ENCODE measurements around the gene VPS18. TPM values are rescaled to one million over a fixed set of nuclear protein-coding genes. Genes with fewer than 3 reads are reported as not detected.

Gene VPS18
- total RNA-seq, 1 experiment from 2014 or later: 13.2 TPM

- peak; percentile 57 for DNase-seq (ENCODE audit: unreplicated experiment)
- Mint-ChIP-seq H3K4me3 (ENCODE audit: unreplicated experiment) (no peak overlapping the region), H3K9me3 (ENCODE audit: unreplicated experiment) (no peaks in the 10 kb centered on the region), H3K27me3 (ENCODE audit: insufficient read depth, unreplicated experiment) (no peaks in the 10 kb centered on the region), H3K4me1 (ENCODE audit: insufficient read depth, unreplicated experiment) (peaks cover 35% of the 10 kb centered on the region), H3K36me3 (ENCODE audit: insufficient read depth, unreplicated experiment) (no peaks in the 10 kb centered on the region), H3K27ac (ENCODE audit: low read depth, unreplicated experiment) (no peak overlapping the region)
- intact Hi-C loops (cut with micrococcal nuclease): no loop called here
- BruUV-seq (replicated peaks): no TSS peak
- TF ChIP-seq, protein P1, sequence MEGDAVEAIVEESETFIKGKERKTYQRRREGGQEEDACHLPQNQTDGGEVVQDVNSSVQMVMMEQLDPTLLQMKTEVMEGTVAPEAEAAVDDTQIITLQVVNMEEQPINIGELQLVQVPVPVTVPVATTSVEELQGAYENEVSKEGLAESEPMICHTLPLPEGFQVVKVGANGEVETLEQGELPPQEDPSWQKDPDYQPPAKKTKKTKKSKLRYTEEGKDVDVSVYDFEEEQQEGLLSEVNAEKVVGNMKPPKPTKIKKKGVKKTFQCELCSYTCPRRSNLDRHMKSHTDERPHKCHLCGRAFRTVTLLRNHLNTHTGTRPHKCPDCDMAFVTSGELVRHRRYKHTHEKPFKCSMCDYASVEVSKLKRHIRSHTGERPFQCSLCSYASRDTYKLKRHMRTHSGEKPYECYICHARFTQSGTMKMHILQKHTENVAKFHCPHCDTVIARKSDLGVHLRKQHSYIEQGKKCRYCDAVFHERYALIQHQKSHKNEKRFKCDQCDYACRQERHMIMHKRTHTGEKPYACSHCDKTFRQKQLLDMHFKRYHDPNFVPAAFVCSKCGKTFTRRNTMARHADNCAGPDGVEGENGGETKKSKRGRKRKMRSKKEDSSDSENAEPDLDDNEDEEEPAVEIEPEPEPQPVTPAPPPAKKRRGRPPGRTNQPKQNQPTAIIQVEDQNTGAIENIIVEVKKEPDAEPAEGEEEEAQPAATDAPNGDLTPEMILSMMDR (IDR thresholded peaks at IDR 0.05; ENCODE audit: unreplicated experiment): no peak
- POLR2A ChIA-PET: interaction anchor here (0.6 to 2.8 kb wide), 4 partner anchors 9 to 23 kb away, joined by 3 to 9 read pairs (median 6); partner anchors contain the start of gene VPS18
- CTCF ChIA-PET: interaction anchor here (0.6 to 1.8 kb wide), 5 partner anchors 24 to 316 kb away, joined by 3 to 7 read pairs (median 3); partner anchors contain the start of gene VPS18
These were observed 24.6 kb upstream of the VPS18 start for GRCh38 chr15:40869686-40870085.

- Mint-ChIP-seq H3K4me3 (ENCODE audit: unreplicated experiment) (no peak overlapping the region), H3K9me3 (ENCODE audit: unreplicated experiment) (no peaks in the 10 kb centered on the region), H3K36me3 (ENCODE audit: insufficient read depth, unreplicated experiment) (no peaks in the 10 kb centered on the region), H3K27me3 (ENCODE audit: insufficient read depth, unreplicated experiment) (no peaks in the 10 kb centered on the region), H3K4me1 (ENCODE audit: insufficient read depth, unreplicated experiment) (peaks cover 37% of the 10 kb centered on the region), H3K27ac (ENCODE audit: low read depth, unreplicated experiment) (peak overlapping the region; percentile 27)
- no TSS peak for BruUV-seq (replicated peaks)
- DNase-seq (ENCODE audit: unreplicated experiment): peak; percentile 63
- POLR2A ChIA-PET: interaction anchor here (0.7 to 2.8 kb wide), 3 partner anchors 19 to 26 kb away, joined by 3 to 8 read pairs (median 5); partner anchors contain the start of gene VPS18
- CTCF ChIA-PET: interaction anchor here (1.6 to 3.6 kb wide), 2 partner anchors 24 to 315 kb away, joined by 3 to 40 read pairs; partner anchors contain the start of gene VPS18
- TF ChIP-seq, protein P1 (IDR thresholded peaks at IDR 0.05; ENCODE audit: unreplicated experiment): no peak
- intact Hi-C loops (cut with micrococcal nuclease): no loop called here
These were observed 23.5 kb upstream of the VPS18 start for GRCh38 chr15:40870716-40871115.

DNA sequence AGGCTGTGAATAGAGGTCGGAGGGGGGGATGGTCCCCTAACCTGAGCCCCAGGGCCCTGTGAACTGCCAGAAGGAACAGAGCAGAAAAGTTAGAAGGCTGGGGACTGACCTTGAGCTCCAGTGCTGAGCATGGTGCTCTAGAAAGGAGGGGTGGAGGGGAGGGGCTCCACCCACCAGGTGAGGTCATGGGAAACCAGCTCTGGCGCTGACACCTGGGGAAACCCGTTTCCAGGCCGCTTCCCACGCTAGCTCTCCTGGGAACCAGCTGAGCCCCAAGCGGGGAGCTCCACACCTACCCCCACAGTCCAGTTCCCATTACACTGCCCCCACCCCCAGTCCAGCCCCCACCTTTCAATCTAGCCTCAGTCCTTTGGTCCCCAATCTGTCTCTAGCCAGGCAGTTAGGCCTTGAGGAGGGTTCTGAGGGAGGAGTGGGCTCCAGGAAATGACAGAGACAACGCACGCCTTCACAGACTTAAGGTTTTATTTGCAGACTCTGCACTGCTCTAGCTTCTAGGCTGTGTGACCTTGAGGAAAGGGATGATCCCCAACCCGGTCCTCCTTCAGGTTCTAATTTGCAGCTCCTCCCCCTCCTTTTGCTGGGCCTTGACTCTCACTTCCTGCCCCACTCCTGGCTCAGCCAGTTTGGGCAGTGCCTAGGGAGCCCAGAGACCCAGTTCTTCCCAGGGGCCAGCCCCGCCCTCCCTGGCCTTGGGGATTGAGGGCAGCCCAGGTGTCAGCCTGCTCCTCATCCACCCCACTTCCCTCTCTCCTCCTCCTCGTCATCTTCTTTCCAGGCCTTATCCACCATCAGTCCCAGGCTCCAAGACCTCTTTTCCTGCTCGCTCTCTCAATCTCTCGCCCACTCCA is 22.3 kb upstream of the VPS18 start:
- Mint-ChIP-seq H3K9me3 (ENCODE audit: unreplicated experiment) (no peaks in the 10 kb centered on the region), H3K36me3 (ENCODE audit: insufficient read depth, unreplicated experiment) (no peaks in the 10 kb centered on the region), H3K27me3 (ENCODE audit: insufficient read depth, unreplicated experiment) (no peaks in the 10 kb centered on the region), H3K27ac (ENCODE audit: low read depth, unreplicated experiment) (no peak overlapping the region), H3K4me1 (ENCODE audit: insufficient read depth, unreplicated experiment) (peaks cover 36% of the 10 kb centered on the region), H3K4me3 (ENCODE audit: unreplicated experiment) (no peak overlapping the region)
- intact Hi-C loops (cut with micrococcal nuclease): no loop called here
- CTCF ChIA-PET: interaction anchor here (0.5 to 3.6 kb wide), 4 partner anchors 23 to 70 kb away, joined by 3 to 40 read pairs (median 3); partner anchors contain the start of gene VPS18
- TF ChIP-seq, protein P1 (IDR thresholded peaks at IDR 0.05; ENCODE audit: unreplicated experiment): no peak
- POLR2A ChIA-PET: interaction anchor here (0.6 to 5.5 kb wide), 4 partner anchors 8 to 74 kb away, joined by 3 to 25 read pairs (median 8); partner anchors contain the start of gene VPS18
- BruUV-seq (replicated peaks): no TSS peak
- DNase-seq (ENCODE audit: unreplicated experiment): peak; percentile 73

Measured in MCF 10A (cell line).